CD4-positive, alpha-beta T cell treated with Interleukin-10 for 1 hour (primary cell): ENCODE measurements around the gene ZNF322.

ENCODE experiments used
- DNase-seq: peaks from one replicate; pipeline ENCODE4 v3.0.0-alpha.2; 2020

ZNF322 gene

DNA sequence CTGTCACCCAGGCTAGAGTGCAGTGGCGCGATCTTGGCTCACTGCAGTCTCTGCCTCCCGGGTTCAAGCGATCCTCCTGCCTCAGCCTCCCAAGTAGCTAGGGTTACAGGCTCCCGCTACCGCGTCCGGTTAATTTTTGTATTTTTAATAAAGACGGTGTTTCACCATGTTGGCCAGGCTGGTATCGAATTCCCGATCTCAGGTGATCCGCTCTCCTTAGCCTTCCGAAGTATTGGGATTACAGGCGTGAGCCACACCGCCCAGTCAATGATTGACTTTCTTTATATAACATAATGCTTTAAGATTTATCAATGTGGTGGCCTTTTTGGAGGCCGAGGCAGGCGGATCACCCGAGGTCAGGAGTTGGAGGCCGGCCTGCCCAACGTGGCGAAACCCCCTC is 70.6 kb downstream of the ZNF322 start:
- no peak for DNase-seq
